ENCODE measurements around the gene TRIM47. TPM values are rescaled to one million over a fixed set of nuclear protein-coding genes. Genes with fewer than 3 reads are reported as not detected.

The TRIM47 gene
- polyA plus RNA-seq, 1 experiment: 3.2 TPM

GRCh38 chr17:75845058-75845711, 33.2 kb downstream of the TRIM47 start:
- DNase-seq (ENCODE audit: low read depth): no peak
- POLR2A ChIA-PET: no interaction called here
- TF ChIP-seq, protein P1, sequence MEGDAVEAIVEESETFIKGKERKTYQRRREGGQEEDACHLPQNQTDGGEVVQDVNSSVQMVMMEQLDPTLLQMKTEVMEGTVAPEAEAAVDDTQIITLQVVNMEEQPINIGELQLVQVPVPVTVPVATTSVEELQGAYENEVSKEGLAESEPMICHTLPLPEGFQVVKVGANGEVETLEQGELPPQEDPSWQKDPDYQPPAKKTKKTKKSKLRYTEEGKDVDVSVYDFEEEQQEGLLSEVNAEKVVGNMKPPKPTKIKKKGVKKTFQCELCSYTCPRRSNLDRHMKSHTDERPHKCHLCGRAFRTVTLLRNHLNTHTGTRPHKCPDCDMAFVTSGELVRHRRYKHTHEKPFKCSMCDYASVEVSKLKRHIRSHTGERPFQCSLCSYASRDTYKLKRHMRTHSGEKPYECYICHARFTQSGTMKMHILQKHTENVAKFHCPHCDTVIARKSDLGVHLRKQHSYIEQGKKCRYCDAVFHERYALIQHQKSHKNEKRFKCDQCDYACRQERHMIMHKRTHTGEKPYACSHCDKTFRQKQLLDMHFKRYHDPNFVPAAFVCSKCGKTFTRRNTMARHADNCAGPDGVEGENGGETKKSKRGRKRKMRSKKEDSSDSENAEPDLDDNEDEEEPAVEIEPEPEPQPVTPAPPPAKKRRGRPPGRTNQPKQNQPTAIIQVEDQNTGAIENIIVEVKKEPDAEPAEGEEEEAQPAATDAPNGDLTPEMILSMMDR (IDR thresholded peaks at IDR 0.05; ENCODE audit: insufficient read depth, low read depth, low read length): peak; percentile 77
- no peaks in the 10 kb centered on the region for H3K27me3 ChIP-seq (ENCODE audit: control insufficient read depth, insufficient read depth, low read length)
- CTCF ChIA-PET: interaction anchor here (0.7 to 3.6 kb wide), 15 partner anchors 8 to 91 kb away, joined by 3 to 20 read pairs (median 4); partner anchors contain the start of genes GALK1, TRIM65 and WBP2
- peaks cover 22% of the 10 kb centered on the region for H3K36me3 ChIP-seq (ENCODE audit: control insufficient read depth, insufficient read depth, low read length)
- H3K4me3 ChIP-seq (ENCODE audit: low read depth, low read length): no peak overlapping the region

DNA sequence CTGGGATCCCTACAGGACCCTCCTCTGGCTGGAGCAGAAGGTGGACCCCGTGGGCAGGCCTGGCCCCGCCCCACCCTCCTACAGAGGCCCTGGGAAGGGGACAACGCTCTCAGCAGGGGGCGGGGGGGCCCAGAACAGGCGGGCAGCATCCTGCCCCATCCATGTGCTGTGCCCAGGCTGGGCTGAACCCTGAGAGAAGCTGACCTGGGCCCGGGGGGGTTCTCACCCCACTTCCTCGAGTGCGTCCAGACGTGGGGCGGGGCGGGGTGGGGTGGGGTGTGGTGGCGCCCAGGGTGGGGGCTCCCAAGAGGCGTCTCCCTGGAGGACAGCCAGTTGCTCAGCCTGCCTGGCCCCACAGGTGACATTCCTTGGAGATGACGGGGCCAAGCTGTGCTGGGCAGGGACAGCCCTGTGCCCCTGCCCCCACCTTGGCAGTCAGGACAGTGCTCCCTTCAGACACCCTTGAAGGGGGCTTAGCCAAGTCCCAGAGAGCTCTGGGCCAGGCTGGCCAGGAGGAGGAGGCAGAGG, 33.8 kb downstream of the TRIM47 start:
- Histone ChIP-seq H3K4me3 (ENCODE audit: low read depth, low read length) (no peak overlapping the region), H3K36me3 (ENCODE audit: control insufficient read depth, insufficient read depth, low read length) (peaks cover 22% of the 10 kb centered on the region), H3K27me3 (ENCODE audit: control insufficient read depth, insufficient read depth, low read length) (no peaks in the 10 kb centered on the region)
- no peak for DNase-seq (ENCODE audit: low read depth)
- POLR2A ChIA-PET: interaction anchor here (1.2 kb wide), 1 partner anchor 11 kb away, joined by 14 read pairs; the partner anchor contains the start of gene WBP2
- TF ChIP-seq, protein P1 (IDR thresholded peaks at IDR 0.05; ENCODE audit: insufficient read depth, low read depth, low read length): no peak
- CTCF ChIA-PET: interaction anchor here (0.7 to 3.6 kb wide), 11 partner anchors 8 to 91 kb away, joined by 3 to 19 read pairs (median 5); partner anchors contain the start of genes GALK1 and WBP2

- TF ChIP-seq, protein P1 (IDR thresholded peaks at IDR 0.05; ENCODE audit: insufficient read depth, low read depth, low read length): no peak
- ChIA-PET POLR2A (interaction anchor here (1.2 kb wide), 1 partner anchor 11 kb away, joined by 14 read pairs; the partner anchor contains the start of gene WBP2), CTCF (interaction anchor here (1.0 to 3.6 kb wide), 8 partner anchors 8 to 18 kb away, joined by 3 to 19 read pairs (median 6); partner anchors contain the start of gene WBP2)
- H3K4me3 ChIP-seq (ENCODE audit: low read depth, low read length): no peak within 1 kb of the TSS
- H3K27me3 ChIP-seq (ENCODE audit: control insufficient read depth, insufficient read depth, low read length): no peaks in the 10 kb centered on the region
- no peak for DNase-seq (ENCODE audit: low read depth)
- peaks cover 18% of the 10 kb centered on the region for H3K36me3 ChIP-seq (ENCODE audit: control insufficient read depth, insufficient read depth, low read length)
Measured at GRCh38 chr17:75843577-75844529, 34.5 kb downstream of the TRIM47 start, which contains the start of gene UNC13D. TSS of gene UNC13D (minus strand) at chr17:75844404. CDS start at chr17:75844337, 67 bp downstream.

DNA sequence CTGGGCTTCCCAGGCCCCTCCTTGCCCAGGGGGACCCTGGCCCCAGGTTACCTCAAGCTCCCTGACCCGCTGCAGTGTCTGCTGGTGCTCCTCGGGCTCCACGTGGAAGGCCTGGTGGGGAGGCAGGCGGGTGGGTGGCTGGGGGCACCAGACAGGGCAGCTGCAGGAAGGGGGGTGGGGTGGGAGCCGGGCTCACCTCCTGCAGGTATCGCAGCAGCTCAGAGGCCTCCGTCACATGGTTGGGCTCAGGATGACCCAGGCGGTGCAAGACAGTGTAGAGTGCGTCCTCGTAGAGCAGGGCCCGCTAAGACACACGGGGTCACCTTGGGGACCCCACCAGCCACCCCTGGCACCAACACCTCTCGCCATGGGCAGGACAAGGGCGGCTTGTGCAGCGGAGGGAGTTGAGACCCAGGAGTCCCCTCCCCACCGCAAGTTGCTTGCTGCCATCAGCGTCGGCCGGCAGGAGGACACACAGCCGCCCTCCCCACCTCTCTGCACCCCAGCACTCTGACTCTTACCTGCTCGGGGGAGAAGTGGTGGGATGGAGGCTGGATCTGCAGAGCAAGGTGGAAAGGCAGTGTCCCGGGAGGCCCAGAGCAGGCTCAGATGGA, 35.3 kb downstream of the TRIM47 start:
- H3K27me3 ChIP-seq (ENCODE audit: control insufficient read depth, insufficient read depth, low read length): no peaks in the 10 kb centered on the region
- peaks cover 16% of the 10 kb centered on the region for H3K36me3 ChIP-seq (ENCODE audit: control insufficient read depth, insufficient read depth, low read length)
- H3K4me3 ChIP-seq (ENCODE audit: low read depth, low read length): no peak overlapping the region
- TF ChIP-seq, protein P1 (IDR thresholded peaks at IDR 0.05; ENCODE audit: insufficient read depth, low read depth, low read length): no peak
- ChIA-PET CTCF (interaction anchor here (1.0 to 1.3 kb wide), 2 partner anchors 9 to 18 kb away, joined by 3 to 4 read pairs; no protein-coding TSS in a partner anchor), POLR2A (no interaction called here)
- no peak for DNase-seq (ENCODE audit: low read depth)

Data from BJ (cell line).